ENCODE results near the gene UBE2E1. TPM values are rescaled to one million over a fixed set of nuclear protein-coding genes. Genes with fewer than 3 reads are reported as not detected.

Gene UBE2E1
- total and polyA plus RNA-seq, 2 of the 4 experiments (the other 2 are of a cell fraction), result 54.1 to 91.6 TPM

DNA sequence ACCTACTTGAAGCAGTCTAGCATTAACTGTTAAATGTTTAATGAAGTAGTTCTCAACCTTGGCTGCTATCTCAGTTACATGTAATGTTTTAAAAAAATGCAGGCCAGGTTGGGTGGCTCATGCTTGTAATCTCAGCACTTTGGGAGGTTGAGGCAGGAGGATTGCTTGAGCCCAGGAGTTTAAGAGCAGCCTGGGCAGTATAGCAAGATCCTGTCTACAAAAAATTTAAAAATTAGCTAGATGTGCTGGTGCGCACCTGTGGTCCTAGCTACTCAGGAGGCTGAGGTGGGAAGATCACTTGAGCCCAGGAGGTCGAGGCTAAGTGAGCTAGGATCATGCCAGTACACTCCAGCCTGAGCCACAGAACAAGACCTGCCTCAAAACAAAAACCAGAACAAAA is 29.3 kb downstream of the UBE2E1 start:
- TF ChIP-seq MAFK (IDR thresholded peaks at IDR 0.05; ENCODE audit: low read depth, low read length) (no peak), BHLHE40 (IDR thresholded peaks at IDR 0.05; ENCODE audit: low read depth, low read length) (no peak), CHD1 (IDR thresholded peaks at IDR 0.05; ENCODE audit: low read depth, low read length) (no peak), NFE2L2 (IDR thresholded peaks at IDR 0.05; ENCODE audit: low read depth, low read length) (no peak), MXI1 (IDR thresholded peaks at IDR 0.05; ENCODE audit: borderline replicate concordance, low read depth, low read length) (no peak), SMC3 (IDR thresholded peaks at IDR 0.05; ENCODE audit: low read depth, low read length) (no peak), RFX5 (IDR thresholded peaks at IDR 0.05; ENCODE audit: low read depth, low read length) (no peak), POLR2A (IDR thresholded peaks at IDR 0.05; ENCODE audit: low read depth, low read length) (no peak), RAD21 (IDR thresholded peaks at IDR 0.05; ENCODE audit: low read length) (no peak), CEBPB (IDR thresholded peaks at IDR 0.05; ENCODE audit: low read depth, low read length) (no peak), FOS (IDR thresholded peaks at IDR 0.05; ENCODE audit: low read depth, low read length) (no peak), RCOR1 (IDR thresholded peaks at IDR 0.05; ENCODE audit: insufficient replicate concordance, low read length) (no peak), MAZ (IDR thresholded peaks at IDR 0.05; ENCODE audit: borderline replicate concordance, low read depth, low read length) (no peak)
- TF ChIP-seq, protein P1, sequence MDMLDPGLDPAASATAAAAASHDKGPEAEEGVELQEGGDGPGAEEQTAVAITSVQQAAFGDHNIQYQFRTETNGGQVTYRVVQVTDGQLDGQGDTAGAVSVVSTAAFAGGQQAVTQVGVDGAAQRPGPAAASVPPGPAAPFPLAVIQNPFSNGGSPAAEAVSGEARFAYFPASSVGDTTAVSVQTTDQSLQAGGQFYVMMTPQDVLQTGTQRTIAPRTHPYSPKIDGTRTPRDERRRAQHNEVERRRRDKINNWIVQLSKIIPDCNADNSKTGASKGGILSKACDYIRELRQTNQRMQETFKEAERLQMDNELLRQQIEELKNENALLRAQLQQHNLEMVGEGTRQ (IDR thresholded peaks at IDR 0.05; ENCODE audit: low read depth, low read length), result no peak
- TF ChIP-seq, protein P2, sequence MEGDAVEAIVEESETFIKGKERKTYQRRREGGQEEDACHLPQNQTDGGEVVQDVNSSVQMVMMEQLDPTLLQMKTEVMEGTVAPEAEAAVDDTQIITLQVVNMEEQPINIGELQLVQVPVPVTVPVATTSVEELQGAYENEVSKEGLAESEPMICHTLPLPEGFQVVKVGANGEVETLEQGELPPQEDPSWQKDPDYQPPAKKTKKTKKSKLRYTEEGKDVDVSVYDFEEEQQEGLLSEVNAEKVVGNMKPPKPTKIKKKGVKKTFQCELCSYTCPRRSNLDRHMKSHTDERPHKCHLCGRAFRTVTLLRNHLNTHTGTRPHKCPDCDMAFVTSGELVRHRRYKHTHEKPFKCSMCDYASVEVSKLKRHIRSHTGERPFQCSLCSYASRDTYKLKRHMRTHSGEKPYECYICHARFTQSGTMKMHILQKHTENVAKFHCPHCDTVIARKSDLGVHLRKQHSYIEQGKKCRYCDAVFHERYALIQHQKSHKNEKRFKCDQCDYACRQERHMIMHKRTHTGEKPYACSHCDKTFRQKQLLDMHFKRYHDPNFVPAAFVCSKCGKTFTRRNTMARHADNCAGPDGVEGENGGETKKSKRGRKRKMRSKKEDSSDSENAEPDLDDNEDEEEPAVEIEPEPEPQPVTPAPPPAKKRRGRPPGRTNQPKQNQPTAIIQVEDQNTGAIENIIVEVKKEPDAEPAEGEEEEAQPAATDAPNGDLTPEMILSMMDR (conservative IDR thresholded peaks at IDR 0.05; ENCODE audit: low read depth, low read length), result no peak
- TF ChIP-seq, protein P3, sequence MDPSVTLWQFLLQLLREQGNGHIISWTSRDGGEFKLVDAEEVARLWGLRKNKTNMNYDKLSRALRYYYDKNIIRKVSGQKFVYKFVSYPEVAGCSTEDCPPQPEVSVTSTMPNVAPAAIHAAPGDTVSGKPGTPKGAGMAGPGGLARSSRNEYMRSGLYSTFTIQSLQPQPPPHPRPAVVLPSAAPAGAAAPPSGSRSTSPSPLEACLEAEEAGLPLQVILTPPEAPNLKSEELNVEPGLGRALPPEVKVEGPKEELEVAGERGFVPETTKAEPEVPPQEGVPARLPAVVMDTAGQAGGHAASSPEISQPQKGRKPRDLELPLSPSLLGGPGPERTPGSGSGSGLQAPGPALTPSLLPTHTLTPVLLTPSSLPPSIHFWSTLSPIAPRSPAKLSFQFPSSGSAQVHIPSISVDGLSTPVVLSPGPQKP (IDR thresholded peaks at IDR 0.05; ENCODE audit: borderline replicate concordance, low read depth, low read length), result no peak
- no peaks in the 10 kb centered on the region for H3K4me1 ChIP-seq (ENCODE audit: control insufficient read depth, insufficient read depth, low read length)
- H3K27me3 ChIP-seq (ENCODE audit: control insufficient read depth, insufficient read depth, low read length), result no peaks in the 10 kb centered on the region
- H4K20me1 ChIP-seq (ENCODE audit: insufficient read depth, low read length), result peaks cover 51% of the 10 kb centered on the region
- no peak overlapping the region for H2BK20ac ChIP-seq (ENCODE audit: low read depth, low read length)
- no peaks in the 10 kb centered on the region; the same call in 1 of the 2 replicates for H3K9me1 ChIP-seq (ENCODE audit: insufficient read depth, low read length)
- no peak overlapping the region for H3K56ac ChIP-seq (ENCODE audit: extremely low read depth, insufficient read depth, low read length)
- no peak overlapping the region for H3K23ac ChIP-seq (ENCODE audit: low read depth, low read length)
- H2BK15ac ChIP-seq (ENCODE audit: low read depth, low read length), result no peak overlapping the region
- BruUV-seq (replicated peaks), result no TSS peak
- H2BK120ac ChIP-seq (ENCODE audit: low read depth, low read length), result no peak overlapping the region
- no peaks in the 10 kb centered on the region for H3K36me3 ChIP-seq (ENCODE audit: control insufficient read depth, insufficient read depth, low read length)
- no peak overlapping the region for H3K4me2 ChIP-seq (ENCODE audit: low read depth, low read length)
- no peak for DNase-seq
- no peak overlapping the region for H2AK5ac ChIP-seq (ENCODE audit: low read depth, low read length)
- no peak overlapping the region for H2BK5ac ChIP-seq (ENCODE audit: low read depth, low read length, poor library complexity, severe bottlenecking)
- no peak overlapping the region for H3K4me3 ChIP-seq (ENCODE audit: insufficient read depth, low read depth, low read length)
- H3K18ac ChIP-seq (ENCODE audit: low read depth, low read length), result no peak overlapping the region
- no peak overlapping the region for H3K14ac ChIP-seq (replicated peaks; ENCODE audit: low read depth, low read length)
- intact Hi-C loops (cut with micrococcal nuclease), result no loop called here
- WGBS, 2 experiments (ENCODE audit: extremely low coverage in 2 of 2, insufficient read length in 1 of 2), result no CpG with 5 or more reads among the region's 2 CpGs
- CTCF ChIA-PET, result interaction anchor here (0.6 kb wide), 1 partner anchor 12 kb away, joined by 3 read pairs; no protein-coding TSS in a partner anchor
- no peak overlapping the region for H2AK9ac ChIP-seq (replicated peaks; ENCODE audit: low read depth, low read length, poor library complexity)
- no peak overlapping the region for H3K4ac ChIP-seq (ENCODE audit: low read depth, low read length)
- H4K8ac ChIP-seq (ENCODE audit: low read depth in 2 of 2, low read length in 2 of 2), result no peak overlapping the region
- dilution Hi-C loops (cut with HindIII; ENCODE audit: low sequenced_read_pairs, unreplicated experiment), result no loop called here
- H3K27ac ChIP-seq (ENCODE audit: insufficient read depth, low read length), result no peak overlapping the region
- H3K9me3 ChIP-seq (ENCODE audit: control insufficient read depth, insufficient read depth, low read length), result no peaks in the 10 kb centered on the region
- POLR2A ChIA-PET (ENCODE audit: unreplicated experiment), result no interaction called here
- no peak for ATAC-seq (ENCODE audit: low read depth)
- no peak overlapping the region for H4K5ac ChIP-seq (ENCODE audit: low read depth, low read length)
- in situ Hi-C loops (cut with MboI; ENCODE audit: low sequenced_read_pairs), result no loop called here
- H3K9ac ChIP-seq (ENCODE audit: low read depth, low read length), result no peak overlapping the region
- no peak overlapping the region for H4K91ac ChIP-seq (ENCODE audit: insufficient read depth, low read depth, low read length)
- peaks cover 36 to 52% of the 10 kb centered on the region in 2 experiments for H3K79me1 ChIP-seq (ENCODE audit: low read depth in 1 of 2, low read length in 2 of 2)
- no peak overlapping the region for H2AFZ ChIP-seq (replicated peaks; ENCODE audit: low read length, poor library complexity)
